HK-2 (cell line): ENCODE results near the gene RPS6KA2.

Experiments used
- DNase-seq: peaks from one replicate; pipeline ENCODE4 v3.0.0-alpha.2; 2018; ENCODE audit not compliant: unreplicated experiment

RPS6KA2 gene

DNA sequence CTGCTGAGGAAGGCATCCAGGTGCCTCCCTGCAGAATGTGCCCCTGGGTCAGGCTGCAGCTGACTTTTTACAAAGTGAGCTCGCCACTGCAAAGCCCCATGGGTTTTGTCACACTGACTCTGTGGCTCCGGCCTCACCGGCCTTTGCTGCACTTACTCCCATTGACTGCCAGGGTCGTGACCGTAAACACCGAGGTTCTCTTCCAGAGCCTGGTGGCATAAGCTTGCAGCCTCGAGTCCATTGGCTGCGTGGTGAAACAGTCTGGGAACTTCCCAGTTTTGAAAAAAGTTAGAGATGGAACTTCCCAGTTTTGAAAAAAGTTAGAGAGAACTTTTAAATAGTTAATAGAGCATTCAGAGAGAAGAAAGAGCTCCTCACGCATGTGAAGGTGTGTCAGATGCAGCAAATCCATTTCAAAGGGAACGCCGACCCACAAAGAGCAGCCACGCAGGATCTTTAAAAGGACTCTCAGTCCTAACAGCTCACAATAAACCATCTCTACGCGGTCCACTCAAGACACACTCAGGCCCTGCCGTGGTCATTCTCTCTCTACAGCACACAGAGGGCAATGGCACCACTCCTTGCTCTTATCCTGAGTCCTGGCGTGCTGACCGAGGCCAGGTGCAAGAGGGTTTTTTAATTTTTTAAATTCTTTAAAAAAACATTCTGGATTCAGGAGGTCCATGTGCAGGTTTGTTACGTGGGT, 53.4 kb downstream of the RPS6KA2 start:
- DNase-seq, result no peak

DNA sequence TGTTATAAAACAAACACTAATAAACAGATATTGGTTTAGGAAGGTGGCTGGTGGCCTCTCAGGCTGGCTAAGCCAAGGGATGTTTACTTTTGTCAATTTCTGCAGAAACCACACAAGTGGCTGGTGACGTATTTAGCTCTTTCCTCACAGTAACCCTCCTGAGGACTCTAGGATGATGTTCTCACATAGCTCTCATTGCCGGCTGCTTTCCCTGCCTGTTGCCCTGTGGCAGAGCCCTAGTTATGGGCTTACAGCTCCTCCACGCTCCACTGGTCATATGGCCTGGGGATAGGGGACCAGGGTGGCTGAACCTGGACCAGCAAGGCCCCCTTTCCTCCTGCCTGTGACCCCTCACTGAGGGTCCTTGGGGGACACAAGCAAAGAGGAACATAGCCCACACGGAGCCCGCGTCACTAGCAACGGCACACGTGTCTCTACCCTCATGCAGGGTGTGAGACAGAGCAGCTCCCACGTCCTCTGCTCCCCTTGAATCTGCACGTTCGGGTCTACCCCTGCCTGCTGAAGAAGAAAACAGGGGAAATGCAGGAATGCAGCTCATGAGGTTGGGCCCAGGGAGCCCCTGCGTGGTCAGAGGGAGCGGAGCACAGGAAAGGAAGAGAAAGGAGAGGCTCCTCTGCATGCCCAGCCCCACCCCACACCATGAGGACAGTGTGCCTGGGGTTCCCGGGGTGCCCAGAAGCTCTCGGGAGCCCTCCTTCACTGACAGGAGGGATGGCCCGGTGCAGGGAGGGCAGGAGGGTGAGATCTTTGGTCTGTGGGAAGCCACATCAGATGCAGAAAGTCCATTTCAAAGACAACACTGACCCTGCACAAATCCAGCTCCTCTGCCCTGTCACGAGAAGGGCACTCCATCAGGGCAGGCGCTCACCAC, 54.4 kb downstream of the RPS6KA2 start:
- no peak for DNase-seq

DNA sequence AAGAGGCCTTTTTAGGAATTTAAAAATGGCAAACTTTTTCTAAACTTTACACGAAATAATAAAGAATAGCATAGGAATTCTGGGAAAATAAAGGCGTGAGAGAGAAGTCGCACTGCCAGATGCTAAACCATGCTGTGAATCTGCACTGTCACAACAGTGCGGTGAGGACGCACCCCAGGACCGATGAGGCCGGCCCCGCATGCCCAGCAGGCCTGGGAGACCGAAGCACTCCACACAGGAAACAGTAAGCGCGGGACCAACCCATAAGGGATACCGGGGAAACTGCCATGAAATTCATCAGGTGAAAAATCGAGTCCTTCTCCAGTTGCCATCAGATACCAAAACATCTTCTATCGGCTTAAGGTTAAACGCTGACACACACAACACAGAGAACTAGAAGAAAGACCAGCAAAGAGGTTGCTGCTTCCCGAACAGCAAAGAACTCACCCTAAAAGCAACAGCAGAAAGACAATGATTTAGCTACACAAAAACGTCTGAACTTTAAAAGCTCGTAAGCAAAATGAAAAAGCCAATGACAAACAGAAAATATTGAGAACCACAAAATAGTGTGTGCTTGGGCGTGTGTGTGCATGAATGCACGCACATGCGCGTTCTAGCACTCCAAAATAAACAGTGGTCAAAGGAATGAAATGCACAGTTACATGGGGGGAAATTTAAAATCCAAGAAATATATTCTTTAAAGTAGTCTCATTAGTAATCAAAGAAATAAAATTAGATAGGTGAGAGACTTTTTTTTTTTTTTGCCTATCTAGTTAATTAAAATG, 55.9 kb downstream of the RPS6KA2 start:
- DNase-seq, result no peak

DNA sequence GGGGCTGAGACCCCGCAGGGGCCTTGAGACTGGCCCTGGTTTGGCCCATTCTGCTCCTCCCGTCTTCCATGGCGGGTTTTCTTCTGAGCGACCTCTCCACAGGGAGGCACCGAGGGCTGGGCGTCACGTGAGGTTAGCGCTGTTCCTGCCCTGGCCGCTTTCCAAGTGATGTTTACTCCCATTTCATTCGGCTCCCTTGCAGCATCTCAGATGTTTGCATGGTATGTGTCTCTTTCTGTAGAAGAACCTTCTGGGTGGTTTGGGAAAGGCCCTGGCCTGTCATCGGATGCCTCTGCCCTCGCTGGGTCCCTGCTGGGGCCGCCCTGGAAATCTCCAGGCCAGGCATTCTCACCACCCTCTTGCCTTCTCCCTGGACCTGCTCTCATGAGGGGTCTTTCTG, 57.8 kb downstream of the RPS6KA2 start:
- no peak for DNase-seq

DNA sequence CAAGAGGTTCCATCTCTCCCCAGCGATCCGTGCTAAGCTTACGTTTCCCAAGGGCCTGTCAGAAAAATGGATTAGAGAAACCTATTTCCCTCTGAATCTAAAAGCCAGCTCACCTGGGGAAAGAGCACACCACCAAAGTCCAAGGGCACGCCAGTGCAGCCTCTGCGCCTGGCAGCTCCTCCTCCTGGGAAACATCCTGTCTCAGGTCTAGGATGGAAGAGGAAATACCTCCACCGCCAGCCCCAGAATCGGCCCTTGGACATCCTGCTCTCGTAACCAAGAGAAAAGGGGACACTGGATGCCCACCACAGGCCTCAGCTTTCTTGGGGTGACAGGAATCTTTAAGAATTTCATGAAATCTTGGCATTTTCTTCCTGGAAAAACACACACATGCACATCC, 59.2 kb downstream of the RPS6KA2 start:
- no peak for DNase-seq

DNA sequence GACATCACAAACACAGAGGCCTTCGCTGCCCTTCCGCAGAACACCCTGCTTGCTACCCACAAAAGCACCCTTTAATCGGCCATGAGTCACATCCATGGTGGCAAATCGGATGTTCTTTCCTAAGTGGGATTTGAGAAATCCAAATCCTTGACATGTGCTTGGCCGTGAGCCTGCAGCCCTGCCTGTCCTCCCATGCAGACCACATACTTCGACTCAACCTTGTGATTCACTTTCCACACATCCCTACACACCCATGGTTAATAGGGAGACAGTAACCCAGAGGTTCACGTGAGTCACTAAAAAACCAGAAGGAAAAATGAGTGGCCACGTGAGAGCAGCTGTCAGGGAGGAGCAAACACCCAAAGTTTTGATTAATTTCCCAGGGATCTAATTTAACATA, 59.9 kb downstream of the RPS6KA2 start:
- peak; percentile 22 for DNase-seq

DNA sequence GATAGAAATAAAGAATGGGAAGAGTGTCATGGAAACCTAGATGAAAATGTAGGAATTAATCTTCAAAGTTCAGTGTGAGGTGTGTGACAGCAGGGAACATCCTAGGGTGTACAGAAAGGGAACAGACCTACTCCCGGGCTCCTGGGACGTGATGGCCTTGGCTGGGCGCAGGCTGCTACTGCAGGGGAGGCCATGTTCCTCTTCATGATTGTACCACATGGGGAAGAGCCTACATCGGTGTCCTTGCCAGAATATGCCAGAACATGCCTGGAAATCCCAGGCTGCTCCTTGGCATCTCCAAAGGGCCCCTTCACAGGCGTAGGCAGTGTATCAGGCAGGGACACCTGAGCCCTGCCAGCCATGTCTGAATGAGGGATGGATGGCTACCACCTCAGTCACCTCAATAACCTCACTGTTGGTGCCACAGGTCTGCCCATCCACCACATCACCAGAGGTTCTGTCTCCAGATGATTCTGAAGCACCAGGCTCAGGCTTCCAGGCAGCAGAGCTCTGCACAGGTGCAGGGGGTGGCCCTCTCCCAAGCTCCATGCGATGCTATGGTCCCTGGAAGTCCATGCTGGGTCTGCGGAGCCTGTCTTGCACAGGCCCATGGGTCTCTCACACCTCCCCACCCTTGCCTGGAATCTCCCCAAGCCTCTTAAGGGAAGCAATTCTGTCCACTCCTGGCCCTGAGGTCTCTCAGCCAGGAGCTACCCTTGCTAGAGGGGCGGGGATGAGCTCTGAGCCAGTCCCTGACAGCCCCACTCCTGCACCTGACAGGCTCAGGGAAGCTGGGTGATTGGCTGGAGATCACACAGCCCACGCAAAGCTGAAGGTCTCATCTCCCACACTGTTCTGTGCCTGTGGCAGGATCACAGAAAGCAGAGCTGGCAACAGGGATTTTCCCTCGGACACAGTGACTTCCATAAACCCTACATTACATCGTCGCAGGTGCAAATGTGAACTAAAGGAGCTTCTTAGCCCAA, 60.7 kb downstream of the RPS6KA2 start:
- no peak for DNase-seq

DNA sequence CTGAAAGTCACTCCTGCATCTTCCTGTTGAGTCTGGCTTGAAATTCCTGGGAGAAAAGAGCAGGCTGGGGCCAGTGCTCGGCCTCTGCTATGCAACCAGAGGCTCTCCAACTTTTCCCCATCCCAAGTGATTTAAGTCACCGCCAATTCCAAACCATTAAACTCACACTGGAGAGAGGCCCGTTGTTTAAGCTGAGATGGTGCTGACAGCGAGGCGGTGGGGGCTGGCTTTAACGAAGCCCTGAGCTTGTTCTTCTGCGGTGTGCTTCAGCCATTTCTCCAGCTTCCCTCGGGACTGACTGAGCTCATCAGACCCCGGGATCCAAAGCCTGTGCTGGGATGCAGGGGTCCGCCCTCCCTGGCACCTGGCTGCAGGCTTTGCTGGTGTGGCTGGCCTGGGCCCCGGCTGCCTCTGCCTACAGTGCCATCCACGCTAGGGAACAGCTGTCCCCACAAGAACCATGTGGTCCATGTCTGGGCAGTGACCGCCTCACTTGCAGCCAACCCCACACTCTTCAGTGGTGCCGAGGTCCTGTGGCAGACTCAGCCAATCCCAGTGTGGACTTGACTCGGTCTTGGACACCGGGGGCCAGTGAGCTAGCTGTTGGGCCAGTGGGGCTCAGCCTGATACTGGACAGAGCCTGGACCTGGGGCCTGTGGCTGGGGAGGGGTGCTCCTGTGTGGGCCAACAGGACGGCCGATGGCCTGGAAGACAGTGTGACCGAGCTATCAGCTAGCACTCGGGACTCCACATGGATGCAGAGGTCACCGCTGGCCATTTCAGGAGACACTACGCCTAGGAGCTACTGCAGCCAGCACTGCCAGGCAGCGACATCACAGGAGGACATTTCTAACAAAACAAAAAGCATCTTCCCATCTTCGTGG, 61.7 kb downstream of the RPS6KA2 start:
- no peak for DNase-seq

DNA sequence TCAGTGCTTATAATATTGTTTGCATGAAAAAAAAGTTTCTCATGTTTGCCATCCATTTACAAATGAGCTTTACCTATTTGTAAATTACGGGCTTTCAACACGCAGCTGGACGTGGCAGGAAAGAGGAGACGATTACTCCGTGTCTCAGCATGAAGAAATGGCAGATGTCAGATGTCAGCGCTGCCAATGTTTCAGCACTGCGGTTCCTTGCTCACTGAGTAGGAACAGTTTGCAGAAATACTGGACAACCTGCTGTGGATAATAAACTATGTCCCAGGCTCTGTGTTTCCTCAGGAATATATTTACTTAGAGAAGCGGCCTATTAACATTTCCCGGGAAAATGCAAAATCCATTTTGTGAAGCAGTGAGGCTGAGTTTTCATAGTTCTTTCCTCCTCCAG, 63.2 kb downstream of the RPS6KA2 start:
- no peak for DNase-seq

DNA sequence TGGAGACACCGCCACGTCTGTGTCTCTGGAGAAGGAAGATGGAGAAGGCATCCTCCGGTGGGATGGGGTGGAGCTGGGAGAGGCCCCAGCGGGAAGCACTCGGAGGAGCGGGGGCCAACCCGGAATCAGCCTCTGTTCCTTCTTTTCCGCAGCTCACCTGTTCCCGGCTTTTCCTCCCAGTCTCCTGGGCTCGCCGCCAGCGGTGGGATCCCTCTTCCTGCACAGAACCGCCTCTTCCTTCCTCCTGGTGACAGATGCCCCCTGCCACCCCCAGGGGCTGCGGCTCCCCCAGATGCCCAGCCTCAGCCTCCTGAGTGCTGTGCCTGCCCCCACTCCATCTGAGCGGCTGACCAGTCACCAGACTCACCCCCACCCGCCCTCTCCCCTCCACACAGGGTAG, 63.9 kb downstream of the RPS6KA2 start:
- DNase-seq, result no peak

DNA sequence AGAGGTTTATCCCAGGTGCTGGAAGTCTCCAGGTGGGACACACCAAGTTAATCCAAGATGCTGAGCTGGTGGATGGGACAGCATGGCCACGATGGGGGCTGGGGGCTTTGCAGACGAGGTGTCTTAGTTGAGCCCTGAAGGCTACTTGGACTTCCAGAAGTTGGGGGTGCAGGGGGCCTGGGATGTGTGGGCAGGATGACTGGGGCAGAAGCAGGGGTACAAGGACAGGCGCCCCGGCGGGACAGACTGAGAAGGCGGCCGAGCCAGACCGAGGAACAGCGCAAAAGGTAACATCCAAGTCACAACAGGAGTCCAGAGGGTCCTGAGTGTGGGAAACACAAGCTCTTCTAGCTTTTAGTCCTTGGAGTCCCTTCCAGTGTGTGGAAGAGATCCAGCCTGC, 64.3 kb downstream of the RPS6KA2 start:
- no peak for DNase-seq

DNA sequence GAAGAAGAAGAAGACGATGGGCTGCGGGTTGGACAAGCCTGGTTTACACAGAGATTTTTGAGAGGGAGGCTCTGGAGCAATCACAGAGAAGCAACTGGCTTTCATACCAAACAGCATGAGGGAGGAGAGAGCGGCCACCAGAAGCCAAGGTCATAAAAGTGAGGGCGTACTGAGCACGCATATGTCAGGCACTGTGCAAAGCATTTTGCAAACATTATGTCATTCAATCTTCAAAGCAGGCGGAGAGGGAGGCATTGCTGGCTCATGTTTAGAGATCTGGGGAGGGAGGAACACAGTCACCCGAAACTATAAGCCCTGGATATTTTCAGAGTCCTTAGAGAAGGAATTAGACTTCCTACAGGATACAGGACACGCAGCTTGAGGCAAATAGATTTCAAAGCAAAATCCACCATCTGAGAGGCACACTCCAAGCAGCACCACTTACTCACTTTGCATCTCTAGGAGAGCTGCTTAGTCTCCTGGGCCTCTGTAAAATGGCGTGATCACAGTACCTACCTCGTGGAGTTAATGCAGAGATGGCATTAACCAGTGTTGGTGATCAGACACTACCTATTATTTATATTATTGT, 65.2 kb downstream of the RPS6KA2 start:
- DNase-seq, result no peak

DNA sequence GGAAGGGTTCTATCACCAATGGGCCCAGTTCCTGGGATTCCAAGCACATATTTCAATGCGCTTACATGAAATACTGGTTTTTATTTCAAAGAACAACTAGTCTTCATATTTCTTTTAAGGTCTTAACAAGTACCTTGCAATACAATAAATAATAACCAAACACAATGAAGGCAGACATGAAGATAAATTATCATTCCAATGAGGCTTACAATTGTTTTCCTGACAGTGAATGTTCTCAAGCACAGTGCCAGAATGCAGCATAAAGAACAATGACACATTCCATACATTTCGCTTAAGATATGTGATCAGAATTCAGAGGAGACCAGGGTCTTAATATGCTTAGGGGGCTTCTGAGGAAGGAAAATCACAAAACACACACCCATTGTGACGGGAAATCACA, 66.8 kb downstream of the RPS6KA2 start:
- DNase-seq, result no peak

DNA sequence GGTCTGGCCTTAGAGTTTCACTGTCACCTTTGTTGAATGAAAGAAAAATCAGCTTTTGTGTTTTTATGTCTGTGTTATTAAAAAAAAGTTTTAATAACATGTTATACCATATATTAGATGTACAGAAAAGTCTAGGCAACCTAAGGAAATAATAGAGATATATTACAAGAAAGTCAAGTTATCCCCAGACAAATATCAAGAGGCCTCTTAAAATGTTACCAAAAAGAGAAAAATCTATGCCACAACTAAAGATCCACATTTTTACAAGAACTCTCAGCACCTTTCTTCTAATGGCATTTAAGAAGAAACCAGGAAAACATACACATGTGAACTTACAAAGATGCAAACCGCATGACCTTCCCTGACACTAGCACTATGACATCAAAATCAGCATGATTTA, 67.4 kb downstream of the RPS6KA2 start:
- DNase-seq, result no peak

DNA sequence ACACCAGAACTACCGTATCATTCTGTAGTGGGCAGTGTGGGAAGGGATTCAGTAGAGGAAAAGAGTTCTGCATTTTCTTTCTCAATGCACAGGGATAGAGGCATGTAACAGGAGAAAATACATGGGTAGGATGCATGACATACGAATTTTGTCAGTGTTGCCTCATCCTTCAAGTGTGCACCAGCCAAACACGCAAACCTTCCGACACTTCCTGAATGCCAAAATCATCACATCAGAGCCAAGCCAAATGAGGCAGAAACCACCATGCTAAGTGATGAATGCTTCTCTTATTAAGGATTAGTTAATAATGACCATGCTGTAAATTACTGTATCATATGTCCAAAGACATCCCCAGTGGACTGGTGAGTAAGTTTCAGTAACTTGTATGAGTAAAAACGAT, 67.8 kb downstream of the RPS6KA2 start:
- DNase-seq, result no peak

DNA sequence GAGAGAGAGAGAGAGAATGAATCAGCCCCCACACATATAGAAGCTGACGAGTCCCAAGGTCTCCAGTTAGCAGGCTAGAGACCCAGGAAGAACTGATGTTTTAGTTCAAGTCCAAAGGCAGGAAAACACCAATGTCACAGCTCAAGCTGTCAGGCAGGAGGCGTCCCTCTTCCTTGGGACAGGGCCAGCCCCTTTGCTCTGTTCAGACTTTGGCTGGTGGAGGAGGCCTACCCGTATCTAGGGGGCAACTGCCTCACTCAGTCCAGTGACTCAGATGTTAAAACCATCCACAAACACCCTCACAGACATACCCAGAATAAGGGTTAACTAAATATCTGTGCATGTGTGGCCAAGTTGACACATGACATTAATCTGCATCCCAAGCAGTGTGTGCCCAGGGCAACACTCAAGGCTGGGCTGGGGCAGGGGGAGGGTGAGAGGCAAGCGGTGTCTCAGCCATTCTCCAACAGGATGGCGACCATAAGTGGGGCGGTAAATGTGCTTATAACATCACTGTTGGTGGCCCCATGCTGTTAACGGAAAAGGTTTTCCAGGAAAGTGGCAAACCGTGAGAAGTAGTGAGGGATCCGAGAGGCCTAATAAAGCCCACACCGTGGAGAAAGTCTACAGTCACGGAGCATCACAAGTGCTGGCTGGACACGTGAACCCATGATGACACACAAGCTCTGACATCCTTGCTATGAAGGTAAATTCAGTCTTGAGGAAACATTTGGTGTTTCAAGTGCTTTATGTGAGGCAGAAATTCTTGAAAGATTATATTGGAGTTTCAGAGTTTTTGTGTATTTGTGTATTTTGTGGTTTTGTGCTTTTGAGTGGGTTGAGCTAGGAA, 68.7 kb downstream of the RPS6KA2 start:
- no peak for DNase-seq

DNA sequence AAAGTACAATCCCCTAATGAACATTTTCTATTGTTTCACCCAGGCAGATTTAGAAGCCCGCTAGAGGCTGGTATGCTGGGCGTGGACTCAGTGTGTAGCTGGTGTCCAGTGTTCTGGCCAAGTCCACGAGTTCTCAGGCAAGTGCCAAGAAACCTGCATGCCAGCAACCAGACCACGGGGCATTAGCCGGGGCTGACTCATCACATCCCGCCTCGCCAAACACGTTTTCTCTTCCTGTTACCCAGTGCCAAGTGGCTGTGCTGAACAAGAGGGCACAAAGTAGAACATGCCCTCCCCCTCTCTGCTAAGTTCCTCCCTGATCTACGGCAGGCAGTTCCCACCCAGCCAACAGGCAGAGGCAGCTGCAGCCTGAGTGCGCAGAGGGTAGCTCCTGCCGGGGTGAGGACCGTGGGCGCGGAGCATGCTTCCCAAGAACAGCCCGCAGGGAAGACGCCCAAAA, 70.2 kb downstream of the RPS6KA2 start:
- DNase-seq, result peak; percentile 71

DNA sequence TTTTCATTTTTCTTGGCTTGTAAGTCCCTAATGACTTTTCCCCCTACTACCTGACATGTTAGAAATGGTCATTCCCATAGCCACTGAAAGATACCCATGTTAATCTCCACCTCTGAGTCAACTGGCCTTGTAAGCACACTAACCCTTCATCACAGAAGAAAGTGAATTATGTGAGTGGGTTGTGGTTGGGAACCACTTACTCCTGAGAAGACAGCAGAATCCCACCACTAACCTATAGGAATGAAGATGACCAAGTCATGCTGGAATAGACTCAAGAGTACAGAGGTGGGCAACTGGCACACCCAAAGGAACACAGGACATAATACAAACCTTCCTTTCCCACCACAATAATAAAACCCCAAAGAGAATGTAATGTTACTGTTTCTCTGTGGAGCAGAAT, 70.7 kb downstream of the RPS6KA2 start:
- no peak for DNase-seq

DNA sequence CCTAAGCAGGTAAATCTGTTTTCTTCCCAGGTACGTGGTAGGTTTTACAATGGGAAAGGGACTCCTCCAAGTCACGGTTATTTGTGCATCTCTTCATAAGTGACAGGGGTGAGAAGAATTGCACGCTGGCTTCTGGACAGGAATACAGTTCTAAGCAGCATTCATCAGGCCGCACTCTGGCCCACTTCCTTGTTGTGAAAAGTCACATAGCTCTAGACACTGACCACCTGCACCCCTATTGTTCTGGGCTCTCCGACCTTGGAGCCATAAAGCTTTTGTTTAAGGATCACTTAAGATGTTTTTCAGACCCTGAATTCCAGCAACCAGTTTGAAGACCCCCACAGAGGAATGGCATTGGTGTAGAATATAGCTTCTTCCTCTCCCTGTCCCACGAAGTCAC, 72.0 kb downstream of the RPS6KA2 start:
- no peak for DNase-seq
